Keratinocyte (primary cell): ENCODE data around the gene CEL. TPM values are rescaled to one million over a fixed set of nuclear protein-coding genes. Genes with fewer than 3 reads are reported as not detected.

Experiments
- DNase-seq: peaks from one replicate; pipeline ENCODE4 v3.0.0-alpha.2; 2011; ENCODE audit warnings: low read depth, missing footprints, low spot score
- FAIRE-seq: peaks from 2 replicates; lab custom pipeline; 2011; peaks lifted over from hg19 to GRCh38; lab: Jason Lieb, UNC
- H2AFZ ChIP-seq: 2 replicates; pipeline ENCODE4 v1.6.0; 2012; ENCODE audit warnings: low read length, control low read depth, inconsistent platforms; ENCODE audit not compliant: control insufficient read depth
- H3K27ac ChIP-seq: 2 replicates; pipeline ENCODE4 v1.5.1; 2011; ENCODE audit warnings: low read length; ENCODE audit not compliant: control insufficient read depth, insufficient read depth
- H3K27me3 ChIP-seq: 3 replicates; pipeline ENCODE4 v1.6.0; 2011; ENCODE audit warnings: low read length; ENCODE audit not compliant: control insufficient read depth, insufficient read depth; ENCODE audit errors: extremely low read depth
- H3K36me3 ChIP-seq, 2 experiments: 2 replicates in 1 of 2; 3 replicates in 1 of 2; pipeline ENCODE4 v1.5.1; 2011; ENCODE audit warnings: low read length in 2 of 2, mild to moderate bottlenecking in 1 of 2; ENCODE audit not compliant: control insufficient read depth in 2 of 2, insufficient read depth in 2 of 2; ENCODE audit errors: extremely low read depth in 1 of 2
- H3K4me1 ChIP-seq: 3 replicates; pipeline ENCODE4 v1.5.1; 2011; ENCODE audit warnings: low read length; ENCODE audit not compliant: control insufficient read depth, insufficient read depth; ENCODE audit errors: extremely low read depth
- H3K4me2 ChIP-seq: 3 replicates; pipeline ENCODE4 v1.6.0; 2011; ENCODE audit warnings: low read depth, low read length; ENCODE audit not compliant: control insufficient read depth, insufficient read depth; ENCODE audit errors: extremely low read depth
- H3K4me3 ChIP-seq, 3 experiments: fragments of 200-600 bp in 1 of 3; sonication (generic) in 1 of 3; 2 replicates in 2 of 3; 3 replicates in 1 of 3; pipeline ENCODE4 v1.5.1; 2011 to 2016; ENCODE audit warnings: low read length in 3 of 3, mild to moderate bottlenecking in 3 of 3, control low read depth in 2 of 3, inconsistent platforms in 1 of 3, low read depth in 1 of 3, mixed read lengths in 1 of 3, mixed run types in 1 of 3, moderate library complexity in 1 of 3; ENCODE audit not compliant: control insufficient read depth in 2 of 3, insufficient read depth in 2 of 3; ENCODE audit errors: extremely low read depth in 1 of 3
- H3K79me2 ChIP-seq: 2 replicates; pipeline ENCODE4 v1.6.0; 2012; ENCODE audit warnings: low read length; ENCODE audit not compliant: control insufficient read depth, insufficient read depth
- H3K9ac ChIP-seq: 3 replicates; pipeline ENCODE4 v1.6.0; 2011; ENCODE audit warnings: low read length; ENCODE audit not compliant: control insufficient read depth, insufficient read depth; ENCODE audit errors: extremely low read depth
- H3K9me1 ChIP-seq: 3 replicates; pipeline ENCODE4 v1.6.0; 2011; ENCODE audit warnings: low read length; ENCODE audit not compliant: control insufficient read depth, insufficient read depth; ENCODE audit errors: extremely low read depth
- H3K9me3 ChIP-seq: 2 replicates; pipeline ENCODE4 v1.5.1; 2012; ENCODE audit warnings: low read depth, low read length; ENCODE audit not compliant: control insufficient read depth
- H4K20me1 ChIP-seq: 3 replicates; pipeline ENCODE4 v1.6.0; 2011; ENCODE audit warnings: low read length; ENCODE audit not compliant: control insufficient read depth, insufficient read depth; ENCODE audit errors: extremely low read depth
- CTCF ChIP-seq, 3 experiments: IDR thresholded peaks in 1 of 3; conservative IDR thresholded peaks in 1 of 3; optimal IDR thresholded peaks in 1 of 3; 2 replicates in 2 of 3; 3 replicates in 1 of 3; pipeline versions ENCODE3 to v1.5.1; 2011; ENCODE audit warnings: low read length in 3 of 3, mild to moderate bottlenecking in 3 of 3, moderate library complexity in 2 of 3, control low read depth in 1 of 3, inconsistent platforms in 1 of 3; ENCODE audit not compliant: insufficient read depth in 2 of 3; ENCODE audit errors: extremely low read depth in 1 of 3
- EZH2 ChIP-seq: IDR thresholded peaks from one replicate; pipeline ENCODE4 v1.6.1; 2012; ENCODE audit warnings: inconsistent platforms, mild to moderate bottlenecking, low read length, moderate library complexity
- dilution Hi-C: fragments of 300-500 bp; cut with MboI; formaldehyde crosslinking; loops from one replicate; pipeline ENCODE4 v1.7.0; 2020; ENCODE audit warnings: low sequenced_read_pairs; ENCODE audit not compliant: extremely low pct_ligation_motif_present
- polyA plus RNA-seq, 5 experiments: library from polyadenylated mRNA; depleted of rRNA in 3 of 5; stranded (reverse) in 3 of 5; stranded (forward) in 1 of 5; unstranded in 1 of 5; fragments of >200 nt; gene quantifications; 1 replicate in 1 of 5; 2 replicates in 3 of 5; 3 replicates in 1 of 5; pipeline versions ENCODE4 v1.2.1 to v1.2.3, GENCODE V29; 2011 to 2012; ENCODE audit warnings: missing spikeins in 2 of 5, low read depth in 1 of 5, low replicate concordance in 1 of 5

Gene CEL
- polyA plus RNA-seq, 1 donor (not counting 4 experiments of a cell fraction or from before 2014, with no cell fraction given) = 0.12 TPM

GRCh38 chr9:133105461-133105770, 43.6 kb downstream of the CEL start:
- Histone ChIP-seq H3K4me2 (no peak overlapping the region), H2AFZ (no peak overlapping the region), H3K27me3 (no peaks in the 10 kb centered on the region), H3K4me1 (no peaks in the 10 kb centered on the region), H3K9me1 (no peaks in the 10 kb centered on the region), H3K27ac (no peak overlapping the region), H3K79me2 (no peaks in the 10 kb centered on the region), H3K9me3 (no peaks in the 10 kb centered on the region), H4K20me1 (no peaks in the 10 kb centered on the region), H3K9ac (no peak overlapping the region), H3K36me3 (peaks cover 33 to 49% of the 10 kb centered on the region in 2 experiments), H3K4me3 (no peak overlapping the region)
- no peak for TF ChIP-seq CTCF (optimal IDR thresholded peaks at IDR 0.05 in 1 of 3, IDR thresholded peaks at IDR 0.05 in 1 of 3, conservative IDR thresholded peaks at IDR 0.05 in 1 of 3; ENCODE audit: extremely low read depth in 1 of 3, insufficient read depth in 2 of 3, low read length in 3 of 3)
- DNase-seq (no peak), FAIRE-seq (no peak)
- dilution Hi-C loops = no loop called here

GRCh38 chr9:133106511-133107244, 44.9 kb downstream of the CEL start:
- H3K36me3 ChIP-seq = peaks cover 25 to 43% of the 10 kb centered on the region in 2 experiments
- dilution Hi-C loops = no loop called here

More at GRCh38 chr9:133106511-133107244, 44.9 kb downstream of the CEL start:
- Histone ChIP-seq H3K27me3 (no peaks in the 10 kb centered on the region), H3K4me1 (no peaks in the 10 kb centered on the region), H3K79me2 (no peaks in the 10 kb centered on the region), H3K9ac (no peak overlapping the region), H4K20me1 (no peaks in the 10 kb centered on the region), H3K4me3 (no peak overlapping the region), H3K9me1 (no peaks in the 10 kb centered on the region), H3K4me2 (no peak overlapping the region), H2AFZ (no peak overlapping the region), H3K9me3 (no peaks in the 10 kb centered on the region), H3K27ac (no peak overlapping the region)
- TF ChIP-seq CTCF (optimal IDR thresholded peaks at IDR 0.05 in 1 of 3, IDR thresholded peaks at IDR 0.05 in 1 of 3, conservative IDR thresholded peaks at IDR 0.05 in 1 of 3; ENCODE audit: extremely low read depth in 1 of 3, insufficient read depth in 2 of 3, low read length in 3 of 3) (no peak), EZH2 (no peak)
- DNase-seq (no peak), FAIRE-seq (no peak)
